ENCODE results near the gene ELN.
"Not testable (repeated sequence)": the region's sequence is repeated elsewhere in the genome, so short reads cannot be mapped to it uniquely, and the experiment has no call there.

ELN gene

DNA sequence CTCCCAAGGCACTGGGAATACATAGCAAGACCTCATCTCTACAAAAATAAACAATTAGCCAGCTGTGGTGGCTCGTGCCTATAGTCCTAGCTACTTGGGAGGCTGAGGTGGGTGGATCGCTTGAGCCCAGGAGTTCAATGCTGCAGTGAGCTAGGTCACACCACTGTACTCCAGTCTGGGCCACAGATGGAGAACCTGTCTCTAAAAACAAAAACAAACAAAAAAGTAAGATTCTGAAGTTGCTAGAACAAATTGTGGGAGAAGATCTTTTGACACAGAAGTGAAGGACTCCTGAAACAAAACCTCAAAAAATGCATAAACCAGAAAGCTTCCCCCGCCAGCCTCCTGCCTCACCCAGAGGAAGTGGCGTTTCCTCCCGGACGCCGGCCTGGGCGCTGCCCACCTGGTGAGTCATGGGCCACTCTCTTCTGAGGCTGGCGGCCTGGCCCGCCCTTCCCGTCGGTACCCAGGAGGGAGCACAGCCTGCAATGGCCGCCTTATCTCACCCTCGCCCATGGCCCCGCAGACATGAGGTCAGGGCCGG lies 25.4 kb upstream of the ELN start:
- DNase-seq: peak; percentile 50

DNA sequence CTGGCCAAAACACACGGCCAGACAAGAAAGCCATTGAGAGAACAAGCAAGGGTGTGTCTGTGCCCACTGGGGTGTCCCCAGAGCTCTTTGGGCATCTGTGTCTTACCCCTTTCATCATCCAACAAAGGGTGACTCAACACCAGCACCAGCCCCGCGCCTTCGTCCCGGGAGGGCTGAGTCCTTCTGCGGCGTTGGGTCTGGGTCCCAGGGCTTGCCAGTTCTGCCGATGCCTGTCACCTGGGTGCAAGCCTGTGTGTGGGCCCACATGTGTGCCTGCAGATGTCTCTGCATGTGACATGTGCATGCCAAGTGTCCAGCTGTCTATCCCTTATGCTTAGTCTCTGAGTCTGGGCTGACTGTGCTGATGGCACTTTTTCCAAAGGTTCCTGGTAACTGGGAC lies 24.4 kb upstream of the ELN start:
- DNase-seq: no peak

DNA sequence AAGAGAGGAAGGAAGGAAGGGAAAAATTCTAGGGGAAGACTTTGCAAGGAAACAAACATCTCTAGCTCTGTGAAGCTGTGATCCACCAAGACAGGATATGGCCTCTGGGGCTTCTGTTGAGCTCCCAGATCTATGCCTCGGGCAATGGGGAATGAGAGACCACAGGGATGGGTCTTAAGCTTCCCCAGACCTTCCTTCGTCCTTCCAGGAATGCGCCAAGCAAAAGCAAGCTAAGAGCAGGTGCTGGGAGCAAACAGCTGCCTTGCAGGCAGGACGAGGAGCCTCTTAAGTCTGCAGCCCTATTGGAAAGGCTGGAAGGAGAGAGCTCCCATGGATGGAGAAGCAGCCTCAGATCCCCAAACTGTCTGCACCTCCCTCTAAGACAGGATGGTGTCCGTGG lies 21.9 kb upstream of the ELN start:
- DNase-seq: no peak

DNA sequence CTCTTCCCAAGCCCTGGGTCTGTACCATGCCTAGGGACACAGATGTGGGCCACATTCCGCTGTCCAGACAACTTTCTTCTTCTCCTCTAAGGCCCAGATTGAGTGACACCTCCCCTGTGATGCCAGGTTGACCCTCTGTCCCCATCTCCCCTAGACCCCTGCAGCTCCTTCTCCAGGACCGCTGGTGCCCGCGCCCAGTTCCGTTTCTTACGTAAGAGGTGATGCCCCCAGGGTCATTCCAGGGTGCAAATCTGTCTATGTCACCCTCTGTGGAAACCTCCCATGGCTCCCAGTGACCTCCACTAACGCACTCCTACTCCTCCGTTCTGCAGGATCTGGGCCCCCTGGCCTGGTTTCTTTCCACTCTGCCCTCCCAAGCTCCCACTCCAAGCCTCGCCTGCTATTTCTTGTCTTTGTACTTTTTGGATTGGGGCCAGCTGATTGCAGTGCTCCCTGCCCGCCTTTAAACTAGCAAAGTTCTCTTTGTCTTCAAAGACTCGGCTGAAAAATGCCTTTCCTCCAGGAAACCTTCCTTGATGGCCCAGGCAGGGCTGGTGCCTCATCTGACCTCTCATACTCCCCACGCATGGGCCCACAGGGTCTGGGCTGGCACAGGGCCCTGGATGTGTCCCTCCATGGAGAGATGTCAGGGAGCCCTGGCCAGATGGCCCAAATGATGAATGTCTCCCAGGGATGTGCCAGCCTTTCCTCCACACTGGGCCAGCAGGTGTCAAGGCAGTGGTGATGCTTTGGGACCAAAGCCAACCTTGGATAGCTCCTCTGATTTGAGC lies 21.3 kb upstream of the ELN start:
- no peak for DNase-seq

DNA sequence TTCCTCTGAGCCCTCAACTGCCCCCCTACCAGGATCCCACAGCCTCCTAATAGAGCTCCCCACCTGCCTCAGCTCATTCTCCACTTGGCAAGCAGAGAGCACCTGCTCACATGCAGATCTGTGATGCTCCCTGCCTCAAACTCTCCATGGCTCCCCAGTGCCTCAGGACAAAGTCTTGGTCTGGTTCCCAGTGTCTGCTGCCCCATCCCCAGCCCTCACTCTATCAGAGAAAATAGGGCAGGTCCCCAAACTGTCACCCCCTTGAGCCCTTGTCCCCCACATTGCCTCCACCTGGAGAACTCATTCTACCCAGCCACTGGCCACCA lies 20.8 kb upstream of the ELN start:
- DNase-seq: no peak

DNA sequence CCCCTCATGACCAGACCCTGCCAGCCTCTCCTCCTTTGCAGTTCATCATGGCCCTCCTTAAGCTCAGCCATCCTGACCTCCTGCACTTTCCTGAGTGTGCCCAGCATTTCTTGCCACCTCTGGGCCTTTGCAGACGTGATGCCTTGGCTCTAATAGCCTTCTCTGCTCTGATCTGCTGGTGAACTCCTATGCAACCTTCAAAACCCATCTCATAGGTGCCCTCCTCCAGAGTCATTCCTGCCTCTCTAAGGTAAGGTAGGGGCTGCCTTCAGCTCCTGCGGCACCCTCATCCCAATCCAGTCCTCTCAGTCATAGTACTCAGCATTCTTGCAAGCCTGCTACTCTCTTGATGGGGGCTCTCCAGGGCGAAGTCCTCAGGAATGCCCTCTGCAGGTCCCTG lies 19.3 kb upstream of the ELN start:
- DNase-seq: no peak

DNA sequence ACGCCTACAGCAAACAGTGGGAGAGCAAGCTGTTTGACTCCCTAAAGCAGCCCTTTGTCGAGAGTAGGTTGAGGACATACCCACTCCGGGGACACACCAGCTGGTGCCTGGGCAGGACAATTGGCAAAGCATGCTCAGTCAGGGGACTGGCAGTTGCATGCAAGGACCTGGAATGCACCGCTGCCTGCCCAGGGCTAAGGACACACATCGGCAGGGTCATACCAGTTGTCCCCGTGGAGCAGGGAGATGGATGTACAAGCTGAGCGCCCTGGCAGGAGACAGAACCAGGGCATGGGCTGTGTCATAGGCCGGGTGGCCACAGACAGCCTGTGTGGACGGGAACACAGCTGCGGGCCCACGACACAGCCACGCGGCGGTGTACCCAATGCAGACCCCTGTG lies 18.3 kb upstream of the ELN start:
- no peak for DNase-seq

DNA sequence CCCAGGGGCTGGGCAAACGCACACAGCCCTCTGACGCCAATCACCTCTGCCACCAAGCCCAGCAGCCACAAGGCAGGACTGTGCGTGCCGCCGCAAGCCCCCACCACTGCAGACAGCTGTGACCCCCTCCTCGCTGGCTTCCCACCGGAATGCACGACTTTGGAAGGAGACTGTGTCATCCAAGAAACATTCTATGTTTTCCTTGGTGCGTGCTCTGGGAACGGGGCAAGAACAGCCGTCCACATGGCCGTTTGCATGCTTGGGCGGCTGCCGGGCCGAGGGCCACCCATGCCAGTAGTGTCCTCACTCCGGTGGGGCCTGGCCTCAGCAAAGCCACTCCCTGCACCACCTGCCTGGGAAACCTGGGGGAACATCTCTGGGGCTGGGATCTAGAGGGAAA lies 17.6 kb upstream of the ELN start:
- DNase-seq: no peak

DNA sequence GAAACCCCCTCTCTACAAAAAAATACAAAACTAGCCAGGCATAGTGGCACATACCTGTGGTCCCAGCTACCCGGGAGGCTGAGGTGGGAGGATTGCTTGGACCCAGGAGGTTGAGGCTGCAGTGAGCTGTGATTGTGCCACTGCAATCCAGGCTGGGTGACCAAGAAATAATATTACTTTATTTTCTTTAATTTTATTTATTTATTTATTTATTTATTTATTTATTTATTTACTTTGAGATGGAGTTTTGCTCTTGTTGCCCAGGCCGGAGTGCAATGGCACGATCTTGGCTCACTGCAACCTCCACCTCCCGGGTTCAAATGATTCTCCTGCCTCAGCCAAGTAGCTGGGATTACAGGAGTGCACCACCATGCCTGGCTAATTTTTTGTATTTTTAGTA lies 16.6 kb upstream of the ELN start:
- not testable (repeated sequence) for DNase-seq

DNA sequence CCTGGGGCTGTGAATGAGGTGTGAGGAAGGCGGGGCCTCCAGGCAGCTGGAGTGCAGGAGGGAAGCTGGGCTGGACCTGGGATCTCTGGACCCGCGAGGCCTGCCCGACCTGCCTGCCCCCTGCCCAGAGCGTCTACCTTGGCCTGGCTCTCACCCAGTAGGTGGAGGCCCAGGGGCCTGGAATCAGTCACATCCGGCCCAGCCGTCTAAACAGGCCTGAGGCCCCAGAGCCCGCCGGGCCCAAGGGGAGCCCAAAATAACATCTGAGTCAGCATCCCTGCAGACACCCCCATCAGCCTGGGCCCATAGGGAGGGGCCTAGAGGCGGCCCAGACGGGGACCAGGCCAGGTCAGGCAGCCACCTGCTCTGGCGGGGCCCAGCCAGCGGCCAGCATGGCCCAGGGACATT lies 15.1 kb upstream of the ELN start:
- no peak for DNase-seq

DNA sequence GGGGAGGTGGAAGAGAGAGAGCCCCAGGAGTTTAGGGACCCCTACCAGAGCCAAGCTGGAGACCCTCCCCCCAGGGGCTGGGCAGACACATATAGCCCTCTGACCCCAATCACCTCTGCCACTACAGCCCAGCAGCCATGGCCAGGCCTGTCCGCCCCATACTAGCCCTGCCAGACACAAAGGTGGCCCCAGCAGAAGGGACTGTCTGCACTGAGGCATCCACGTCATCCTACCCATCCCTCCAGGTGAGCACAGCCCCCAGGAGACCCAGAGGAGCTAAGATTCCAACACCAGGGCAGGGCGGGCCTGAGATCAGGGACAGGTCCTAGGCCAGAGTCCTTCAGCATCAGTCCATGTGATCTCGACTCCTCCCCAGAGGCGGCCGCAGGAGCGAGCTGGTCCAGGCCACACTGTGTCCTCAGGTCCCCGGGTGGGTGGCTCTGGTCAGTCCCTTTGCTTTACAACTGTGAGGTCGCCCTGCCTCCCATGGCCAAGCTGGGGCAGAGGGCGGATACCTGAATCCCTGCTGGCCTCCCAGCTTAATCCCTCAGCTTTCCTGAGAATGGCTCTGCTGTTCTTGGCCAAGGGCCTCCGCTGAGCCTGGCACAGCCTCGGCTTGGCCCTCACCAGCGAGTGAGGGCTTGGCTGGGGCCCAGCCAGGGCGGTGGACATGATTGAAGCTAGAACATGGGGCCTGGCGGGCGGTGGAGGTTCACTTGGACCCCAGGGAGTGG lies 14.3 kb upstream of the ELN start:
- DNase-seq: no peak

DNA sequence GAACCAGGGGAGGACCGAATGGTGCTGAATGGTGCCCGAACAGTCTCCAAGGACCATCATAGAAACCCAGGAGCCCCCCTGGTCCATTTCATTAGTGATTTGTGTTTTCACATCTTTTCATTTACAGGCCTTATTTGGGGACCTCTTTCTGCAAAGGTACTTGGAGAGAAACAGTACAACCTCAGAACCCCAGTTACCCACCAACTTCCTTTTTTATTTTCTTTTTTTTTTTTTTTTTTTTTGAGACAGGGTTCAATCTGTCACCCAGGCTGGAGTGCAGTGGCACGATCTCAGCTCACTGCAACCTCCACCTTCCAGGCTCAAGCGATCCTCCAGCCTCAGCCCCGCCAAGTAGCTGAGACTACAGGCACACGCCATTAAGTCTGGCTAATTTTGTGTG lies 13.0 kb upstream of the ELN start:
- no peak for DNase-seq

DNA sequence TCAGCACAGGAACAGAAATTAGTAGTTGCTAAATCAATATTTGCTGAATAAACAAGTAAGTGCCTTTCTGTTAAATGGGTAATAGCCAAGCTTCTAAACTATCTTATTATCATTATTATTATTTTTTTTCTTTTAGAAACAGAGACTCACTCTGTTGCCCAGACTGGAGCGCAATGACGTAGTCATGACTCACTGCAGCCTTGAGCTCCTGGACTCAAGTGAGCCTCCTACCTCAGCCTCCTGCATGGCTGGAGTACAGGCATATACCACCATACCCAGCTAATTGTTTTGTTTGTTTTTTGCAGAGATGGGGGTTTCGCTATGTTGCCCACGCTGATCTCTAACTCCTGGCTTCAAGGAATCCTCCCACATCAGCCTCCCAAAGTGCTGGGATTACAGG lies 12.3 kb upstream of the ELN start:
- DNase-seq: no peak

DNA sequence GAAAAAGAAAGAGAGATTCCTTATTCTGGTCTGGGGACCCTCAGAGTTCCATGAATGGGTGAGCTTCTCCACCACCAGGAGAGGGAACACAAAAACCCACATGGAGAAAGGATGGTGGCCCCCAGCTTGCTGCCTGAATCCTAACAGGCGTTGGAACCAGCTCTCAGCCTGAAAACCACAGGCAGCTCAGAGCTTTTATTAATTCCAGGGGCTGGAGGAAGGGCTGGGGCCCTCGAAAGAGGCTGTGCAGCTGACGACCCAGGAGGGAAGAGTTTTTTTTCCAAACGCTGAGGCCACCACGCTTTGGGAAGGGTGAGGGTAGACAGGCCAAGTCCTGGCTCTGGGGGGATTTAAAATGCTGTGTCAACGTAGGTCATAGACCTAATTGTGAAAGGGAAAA lies 10.8 kb upstream of the ELN start:
- no peak for DNase-seq

DNA sequence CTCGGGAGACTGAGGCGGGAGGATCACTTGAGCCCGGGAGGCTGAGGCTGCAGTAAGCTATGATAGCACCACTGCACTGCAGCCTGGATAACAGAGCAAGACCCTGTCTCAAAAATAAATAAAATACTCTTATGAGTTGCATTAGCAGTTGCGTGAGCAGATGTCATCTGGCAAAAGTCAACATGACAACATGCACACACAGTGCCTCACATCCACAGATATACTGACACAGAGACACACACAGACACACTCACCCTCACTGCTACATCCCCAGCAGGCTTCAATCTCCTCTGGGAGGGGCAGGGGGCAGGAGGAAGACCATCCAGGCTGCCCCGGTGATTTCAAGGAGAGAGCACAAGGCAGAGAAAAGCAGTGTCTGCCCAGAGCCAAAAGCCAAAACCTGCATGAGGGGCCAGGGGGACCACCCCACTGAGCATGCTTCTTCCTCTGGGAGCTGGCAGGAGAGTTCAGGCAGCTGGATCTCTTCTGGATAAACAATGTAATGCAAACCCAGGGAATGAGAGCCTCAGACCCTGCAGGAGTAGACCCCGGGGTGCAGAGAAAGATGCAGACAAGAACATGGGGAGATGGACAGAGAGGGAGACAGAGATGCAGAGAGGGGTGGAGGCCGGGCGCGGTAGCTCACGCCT lies 9.6 kb upstream of the ELN start:
- DNase-seq: no peak

DNA sequence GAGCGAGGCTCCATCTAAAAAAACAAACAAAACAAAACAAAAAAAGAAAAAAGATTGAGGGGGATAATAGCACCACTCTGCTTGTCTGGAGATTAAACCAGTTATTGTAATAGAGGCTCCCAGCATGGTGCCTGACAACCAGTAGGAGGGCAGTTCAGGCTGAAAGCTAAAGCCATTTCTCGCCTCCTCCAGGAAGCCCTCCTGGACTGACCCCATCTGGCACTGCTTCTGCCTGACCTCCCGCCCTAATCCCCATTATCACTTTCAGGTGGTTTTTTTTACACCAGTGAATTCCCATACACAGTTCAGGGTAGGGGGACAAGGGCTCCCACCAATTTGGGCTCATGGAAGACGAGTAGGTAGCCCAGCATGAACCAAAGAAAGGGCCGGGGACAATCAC lies 8.8 kb upstream of the ELN start:
- DNase-seq: no peak

DNA sequence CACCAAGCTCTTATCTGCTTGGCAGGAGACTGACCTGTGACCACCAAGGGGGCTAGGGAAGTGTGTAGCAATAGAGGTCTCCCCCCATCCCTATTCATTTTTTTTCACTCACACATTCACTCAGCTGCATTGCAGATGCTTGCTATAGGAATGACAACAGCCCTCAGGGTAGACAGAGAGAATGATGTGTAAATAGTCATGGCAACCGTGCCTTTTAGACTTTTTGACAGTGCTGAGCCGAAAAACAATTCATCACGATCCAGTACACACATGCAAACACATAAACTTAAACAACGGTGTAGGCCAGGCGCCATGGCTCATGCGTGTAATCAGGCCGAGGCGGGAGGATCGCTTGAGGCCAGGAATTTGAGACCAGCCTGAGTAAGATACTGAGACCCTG lies 7.6 kb upstream of the ELN start:
- DNase-seq: no peak

DNA sequence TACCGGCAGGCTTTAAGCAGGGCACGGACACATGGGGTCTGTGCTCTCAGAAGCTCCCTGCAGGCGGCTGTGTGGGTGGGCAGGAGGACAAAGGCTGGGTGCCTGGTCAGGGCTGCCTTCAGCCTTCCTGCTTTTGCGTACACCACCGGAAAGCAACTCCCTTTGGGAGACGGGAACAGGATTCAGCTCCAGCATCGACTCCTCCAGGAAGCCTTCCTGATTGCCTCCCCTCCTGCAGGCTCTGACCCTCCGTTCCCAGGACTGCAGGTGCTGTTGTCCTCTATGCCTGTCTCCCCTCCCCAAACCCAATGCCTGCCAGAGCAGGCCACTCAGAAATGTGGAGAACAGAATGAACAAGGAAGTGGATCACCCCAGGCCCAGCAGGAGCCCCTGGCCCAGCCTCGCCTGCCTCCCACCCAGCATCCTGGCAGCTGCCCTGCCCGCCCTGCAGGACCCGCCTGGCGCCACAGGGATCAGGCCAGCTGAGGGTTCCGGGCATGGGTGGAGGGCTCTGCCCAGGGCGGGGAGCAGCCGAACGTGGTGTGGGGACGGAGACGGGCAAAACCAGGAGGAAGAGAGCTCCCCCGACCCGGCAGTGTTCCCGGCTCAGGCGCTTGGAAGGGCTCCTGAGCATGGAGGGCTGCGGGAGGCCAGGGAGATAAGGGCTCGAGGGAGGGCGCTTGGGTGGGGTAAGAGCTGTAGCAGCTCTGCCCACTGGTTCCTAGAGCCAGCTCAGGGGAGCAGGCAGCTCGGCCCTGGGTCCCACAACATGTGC lies 6.2 kb upstream of the ELN start:
- DNase-seq: no peak

DNA sequence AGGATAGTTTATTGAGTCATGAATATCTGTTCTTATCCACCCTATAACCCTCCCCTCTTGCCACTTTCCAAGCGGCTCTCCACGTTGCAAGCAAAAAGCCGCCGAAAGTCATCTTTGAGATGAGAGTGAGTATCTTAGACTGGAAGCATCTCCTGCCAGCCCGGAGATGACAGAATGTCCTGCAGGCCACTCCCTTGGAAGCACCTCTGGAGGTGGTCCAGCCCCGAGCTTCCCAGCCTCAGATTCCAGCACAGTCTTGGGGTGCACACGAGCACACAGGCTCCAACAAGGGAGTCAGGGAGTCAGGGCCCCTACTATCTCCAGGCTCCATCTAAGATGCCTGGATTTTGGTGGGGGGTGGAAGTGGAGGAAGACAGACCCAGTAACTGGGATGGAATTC lies 5.5 kb upstream of the ELN start:
- no peak for DNase-seq

DNA sequence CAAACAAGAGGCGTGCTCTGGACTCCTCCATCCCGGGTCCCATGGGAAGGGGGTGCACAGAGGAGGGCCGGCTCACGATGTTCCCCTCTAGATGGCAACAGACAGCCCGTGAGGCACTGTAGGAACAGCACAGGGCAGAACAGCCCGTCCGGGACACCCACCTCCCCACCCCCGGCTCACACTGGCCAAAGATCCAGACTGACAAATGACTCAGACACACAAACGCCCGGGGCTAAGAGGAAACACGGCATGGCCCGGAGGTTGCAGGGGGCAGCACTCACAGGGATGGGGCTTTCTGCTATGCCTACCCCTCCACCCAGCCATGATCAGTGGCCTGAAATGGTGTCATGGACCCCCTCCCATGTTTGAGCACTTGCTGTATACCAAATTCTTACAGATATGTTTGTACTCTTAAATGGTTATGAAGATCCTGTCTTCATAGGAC lies 4.9 kb upstream of the ELN start:
- DNase-seq: no peak

DNA sequence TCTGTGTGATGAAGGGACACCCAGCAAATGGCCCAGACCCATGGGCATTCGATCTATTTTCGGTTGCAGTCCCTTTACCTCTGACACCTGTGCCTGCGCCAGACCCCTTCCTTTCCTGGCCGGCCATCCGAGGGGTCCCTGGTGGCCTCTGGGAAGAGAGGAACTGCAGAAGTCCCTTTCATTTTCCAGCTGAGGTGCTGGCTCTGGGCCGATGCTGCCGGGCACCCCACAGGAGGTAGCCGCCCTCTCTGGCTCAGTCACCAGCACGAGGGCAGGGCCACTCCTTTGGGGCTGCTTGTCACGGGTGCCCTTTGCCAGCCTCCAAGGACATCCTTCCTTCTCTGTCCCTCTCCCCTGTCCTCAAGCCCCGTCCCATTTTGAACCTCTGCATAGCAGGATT lies 4.2 kb upstream of the ELN start:
- no peak for DNase-seq

DNA sequence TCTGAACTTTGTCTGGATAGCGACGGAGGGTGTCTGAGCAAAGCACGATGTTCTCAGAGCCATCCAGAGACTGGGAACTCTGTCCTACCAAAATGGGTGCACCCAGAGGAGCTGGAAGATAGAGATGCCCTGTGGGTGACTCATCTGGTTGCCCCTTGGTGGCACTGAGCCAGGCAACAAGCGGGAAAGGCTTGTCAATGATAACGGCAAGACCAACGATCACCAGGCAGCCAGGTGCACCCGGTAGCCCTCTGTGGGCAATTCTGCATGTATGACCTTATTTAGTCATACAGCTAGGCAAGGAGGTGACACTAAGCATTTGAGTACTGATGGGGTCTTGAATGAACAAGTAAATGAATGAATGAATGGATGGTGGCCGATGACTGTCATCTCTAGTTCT lies 2.8 kb upstream of the ELN start:
- no peak for DNase-seq

DNA sequence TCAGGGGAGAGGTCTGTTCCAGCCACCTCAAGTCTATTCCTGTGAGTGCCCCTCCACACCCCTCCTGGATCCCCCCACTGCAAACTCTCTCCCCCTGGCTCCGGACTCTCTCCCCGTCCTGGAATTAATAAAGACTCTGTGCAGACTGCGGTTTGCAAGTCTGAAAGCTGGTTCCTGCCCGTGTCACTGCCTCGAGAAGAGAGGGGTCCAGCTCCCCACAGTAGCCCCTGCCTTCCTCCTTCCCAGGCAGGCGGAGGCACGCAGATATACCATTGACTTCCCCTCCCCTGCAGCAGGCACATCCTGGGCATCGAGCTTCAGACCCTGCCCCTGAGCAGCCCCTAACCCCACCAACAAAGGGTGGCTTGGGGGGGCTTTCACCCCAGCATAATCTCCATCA lies 2.2 kb upstream of the ELN start:
- no peak for DNase-seq
